NOMO-1 (cell line): ENCODE measurements around the gene AKAP12.
"Not testable (repeated sequence)": the region's sequence is repeated elsewhere in the genome, so short reads cannot be mapped to it uniquely, and the experiment has no call there.

Experiments
- DNase-seq, 2 experiments: peaks; one replicate each; lab custom pipeline; 2025; ENCODE audit not compliant: unreplicated experiment in 2 of 2; lab: John Stamatoyannopoulos, UW

AKAP12 gene

GRCh38 chr6:151376440-151376839 lies 136.7 kb downstream of the AKAP12 start:
- no peak for DNase-seq

DNA sequence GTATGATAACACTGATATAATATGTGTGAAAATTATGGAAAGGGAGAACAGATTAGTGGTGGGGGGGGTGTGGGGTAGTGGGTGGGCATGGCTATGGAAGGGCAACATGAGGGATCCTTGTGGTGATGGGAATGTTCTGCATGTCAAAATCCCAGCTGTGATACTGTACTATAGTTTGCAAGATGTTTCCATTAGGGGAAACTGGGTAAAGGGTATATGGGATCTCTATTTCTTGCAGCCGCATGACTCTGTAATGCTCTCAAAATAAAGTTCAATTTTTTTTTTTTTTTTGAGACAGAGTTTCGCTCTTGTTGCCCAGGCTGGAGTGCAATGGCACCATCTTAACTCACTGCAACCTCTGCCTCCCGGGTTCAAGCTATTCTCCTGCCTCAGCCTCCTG lies 137.3 kb downstream of the AKAP12 start:
- DNase-seq, result no peak

DNA sequence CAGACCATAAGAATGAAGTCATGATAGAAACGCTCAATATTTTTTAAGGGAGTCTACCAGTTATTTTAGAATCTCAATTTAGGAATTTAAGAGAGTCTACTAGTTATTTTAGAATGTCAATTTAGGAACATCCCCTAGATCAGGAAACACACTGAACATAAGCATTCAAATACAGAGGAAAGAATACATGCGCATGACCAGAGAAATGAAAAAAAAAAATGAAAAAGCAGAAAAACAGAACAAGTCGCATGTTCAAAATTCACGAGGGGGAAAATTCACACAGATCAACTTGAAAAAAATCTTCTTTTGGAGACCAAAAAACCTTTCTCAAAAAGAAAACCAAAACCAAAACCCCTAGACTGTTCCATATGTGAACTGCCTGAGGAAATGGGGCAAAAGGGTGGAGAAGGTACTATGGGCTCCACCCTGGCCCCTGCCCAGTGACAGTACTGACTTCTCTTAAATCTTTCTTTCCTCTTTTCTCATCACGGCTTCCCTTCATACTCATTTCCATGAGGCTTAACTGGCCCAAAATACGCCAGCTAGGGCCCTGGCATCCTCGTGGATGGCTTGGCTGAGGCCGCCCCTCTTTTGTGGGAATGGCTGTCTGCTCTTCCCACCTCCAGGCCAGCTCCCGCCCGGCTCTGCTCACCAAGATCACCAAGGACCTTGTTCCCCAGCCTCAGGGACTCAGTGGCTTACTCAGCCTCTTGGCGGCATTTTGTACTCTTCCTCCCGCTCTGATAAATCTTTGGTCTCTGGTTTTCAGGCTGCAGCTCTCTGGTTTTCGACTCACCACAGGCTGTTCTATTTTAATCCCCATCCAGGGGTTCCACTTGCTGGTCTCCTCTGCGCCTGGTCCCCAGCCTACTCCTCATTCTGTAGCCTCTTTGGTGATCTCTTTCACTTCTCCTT lies 140.4 kb downstream of the AKAP12 start:
- DNase-seq, result peak; percentile 45 to 71

GRCh38 chr6:151380848-151381205 lies 141.1 kb downstream of the AKAP12 start:
- DNase-seq, result no peak

DNA sequence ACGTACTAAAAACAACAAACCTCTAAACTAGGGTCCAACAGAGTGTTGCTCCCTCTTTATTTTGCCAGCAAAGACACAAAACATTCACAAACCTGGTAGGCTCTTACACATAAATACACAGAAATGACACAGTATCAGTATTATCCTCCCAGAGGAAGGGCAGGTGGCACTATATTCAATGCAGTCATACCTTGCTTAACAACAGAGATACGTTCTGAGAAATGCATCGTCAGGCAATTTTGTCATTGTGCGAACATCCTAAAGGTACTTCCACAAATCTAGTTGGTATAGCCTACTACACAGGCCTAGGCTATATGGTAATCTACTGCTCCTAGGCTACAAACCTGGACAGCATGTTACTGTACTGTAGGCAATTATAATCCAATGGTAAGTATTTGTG lies 142.0 kb downstream of the AKAP12 start:
- DNase-seq, result no peak

- not testable (repeated sequence) for DNase-seq
Observed at GRCh38 chr6:151382631-151383030, 142.9 kb downstream of the AKAP12 start.

DNA sequence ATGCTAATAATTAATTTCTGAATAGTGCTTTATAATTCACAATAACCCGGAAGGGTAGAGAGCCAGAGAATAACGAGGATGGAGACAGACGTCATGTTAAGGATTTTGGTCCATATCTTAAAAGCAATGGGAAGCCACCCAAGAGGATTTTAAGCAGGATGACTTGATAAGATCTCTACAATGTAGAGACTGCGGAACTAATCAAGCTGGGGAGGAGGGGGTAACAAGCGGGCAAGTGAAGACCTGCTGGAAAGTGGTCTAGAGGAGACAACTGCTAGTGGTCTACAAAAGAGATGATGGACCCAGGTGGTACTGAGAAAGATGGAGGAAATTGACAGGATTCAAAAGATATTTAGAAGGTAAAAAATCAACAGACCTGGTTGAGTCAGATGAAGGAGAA lies 144.4 kb downstream of the AKAP12 start:
- DNase-seq, result no peak

DNA sequence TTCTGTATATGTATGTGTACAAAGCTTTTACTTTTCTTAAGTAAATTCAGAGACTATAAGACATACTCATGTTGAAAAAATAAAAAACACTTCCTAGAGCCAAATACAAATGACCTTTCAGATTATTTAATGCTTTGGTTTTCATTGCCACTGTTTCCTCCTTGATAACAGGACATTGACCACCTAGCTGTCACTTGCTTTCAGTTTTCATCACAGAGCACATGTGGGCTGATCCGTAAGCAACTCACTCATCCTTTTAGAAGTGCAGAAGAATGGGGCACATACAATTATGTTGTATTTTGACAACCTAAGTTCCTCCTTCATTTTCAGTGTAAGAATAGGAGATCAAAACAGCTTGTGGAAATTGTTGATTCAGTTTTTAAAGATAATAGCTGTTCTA lies 145.4 kb downstream of the AKAP12 start:
- no peak for DNase-seq

DNA sequence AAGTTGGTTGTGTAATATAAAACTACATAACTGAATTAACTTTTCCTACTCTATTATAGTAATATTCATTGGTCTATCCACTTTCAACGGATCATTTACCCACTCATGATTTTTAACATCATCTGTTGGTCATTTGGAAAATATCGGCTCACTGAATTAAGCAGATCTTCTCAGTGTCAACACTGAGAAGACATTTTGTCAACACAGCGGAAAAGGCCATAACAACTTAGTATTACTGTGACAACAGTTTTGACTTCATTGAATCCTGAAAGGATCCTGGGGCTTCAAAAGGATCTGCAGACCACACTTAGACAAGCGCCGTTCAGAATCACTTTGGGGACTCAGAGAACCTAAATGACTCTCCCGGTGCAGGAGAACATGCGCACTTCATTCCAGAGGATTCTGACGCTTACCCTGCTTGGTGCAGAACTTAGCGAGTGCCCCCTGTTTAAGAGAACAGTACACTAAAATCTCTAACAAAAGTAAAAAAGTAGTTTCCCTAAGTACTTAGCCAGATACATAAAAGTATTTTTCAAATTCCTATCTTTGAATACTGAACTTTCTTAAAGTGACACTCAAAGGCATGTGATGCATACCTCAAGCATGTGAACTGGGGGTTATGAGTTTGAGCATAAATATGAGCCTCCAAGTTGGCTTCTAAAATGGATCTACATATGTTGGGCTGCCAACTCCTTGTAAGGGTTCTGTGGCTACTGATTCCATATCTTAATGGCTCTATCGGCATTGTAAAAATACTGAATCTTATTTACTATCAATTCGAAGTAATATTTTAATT lies 147.6 kb downstream of the AKAP12 start:
- no peak for DNase-seq

DNA sequence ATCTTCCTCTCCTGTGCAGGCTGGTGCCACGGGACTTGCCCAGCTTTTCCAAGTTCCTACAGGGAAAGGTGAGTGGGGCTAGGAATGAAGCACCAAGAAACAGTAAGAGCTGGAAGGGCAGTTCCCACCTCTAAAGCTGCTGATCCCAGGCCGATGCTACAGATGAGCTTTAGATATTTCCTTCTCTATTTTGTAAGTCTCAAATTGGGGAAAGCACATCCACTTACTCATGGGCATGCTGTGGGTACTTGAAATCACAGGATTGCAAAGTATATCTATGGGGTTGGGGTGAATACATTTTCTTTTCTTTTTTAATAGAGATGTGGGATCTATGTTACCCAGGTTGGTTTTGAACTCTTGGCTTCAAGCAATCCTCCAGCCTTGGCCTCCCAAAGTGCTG lies 148.5 kb downstream of the AKAP12 start:
- DNase-seq, result no peak

GRCh38 chr6:151388997-151389617 lies 149.3 kb downstream of the AKAP12 start:
- DNase-seq, result no peak

GRCh38 chr6:151389618-151390275 lies 150.0 kb downstream of the AKAP12 start:
- peak; percentile 44 to 69 for DNase-seq

- DNase-seq, result peak; percentile 96 to 98
Observed at GRCh38 chr6:151390276-151390850, 150.6 kb downstream of the AKAP12 start.

DNA sequence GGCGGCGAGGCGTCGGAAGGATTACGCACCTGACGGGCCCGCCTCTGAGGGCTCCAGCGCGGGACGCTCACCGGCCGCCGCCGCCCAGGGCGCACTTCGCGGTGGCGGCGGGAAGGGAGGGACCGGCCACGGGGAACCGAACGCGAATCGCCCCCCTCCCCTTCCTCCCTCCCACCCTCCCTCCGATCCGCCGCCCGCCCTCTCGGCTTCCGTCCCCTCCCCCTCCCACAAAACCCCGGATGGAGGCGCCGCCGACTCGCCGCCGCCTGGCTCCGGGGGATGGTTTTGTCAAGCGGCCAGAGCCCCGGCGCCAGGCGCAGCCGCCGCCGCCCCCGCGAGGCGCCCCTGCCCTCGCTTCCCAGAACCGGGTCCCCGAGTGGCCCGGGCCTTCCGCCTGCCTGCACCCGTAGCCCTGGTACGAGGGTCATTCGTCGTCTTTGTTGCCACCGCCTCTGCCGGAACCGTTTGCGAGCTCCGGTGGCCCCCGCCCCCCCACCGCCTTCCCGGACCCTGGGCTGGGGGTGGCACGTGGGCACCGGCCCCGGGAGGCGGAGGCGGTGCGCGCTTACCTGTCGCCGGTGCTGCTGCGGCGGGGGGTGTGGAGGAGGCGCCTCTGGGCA lies 151.2 kb downstream of the AKAP12 start:
- peak; percentile 41 to 50 for DNase-seq

- DNase-seq, result peak; percentile 31 to 60
Observed at GRCh38 chr6:151391471-151392413, 152.0 kb downstream of the AKAP12 start, which contains the start of gene ZBTB2. Gene ZBTB2, minus strand, starts transcription at chr6:151391559. Its CDS starts 17,922 bp downstream, at chr6:151373637.

DNA sequence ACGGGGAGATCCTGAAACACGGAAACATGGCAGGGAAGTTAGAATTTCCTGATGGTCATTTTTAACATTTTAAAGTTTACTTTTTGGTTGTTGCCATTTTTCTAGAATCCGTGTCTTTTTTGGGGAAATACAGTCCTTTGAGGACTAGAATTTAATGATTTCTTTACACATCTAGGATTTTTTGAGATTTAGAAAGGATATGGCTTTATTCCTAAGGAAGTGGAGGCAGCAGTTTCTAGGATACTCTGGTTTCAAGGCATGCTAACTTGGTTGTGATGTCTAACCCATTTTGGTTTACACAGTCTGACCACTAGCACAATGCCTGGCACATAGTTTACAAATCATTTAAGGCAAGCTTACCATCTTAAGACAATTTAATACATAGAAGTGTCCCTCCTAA lies 152.7 kb downstream of the AKAP12 start:
- DNase-seq, result no peak

DNA sequence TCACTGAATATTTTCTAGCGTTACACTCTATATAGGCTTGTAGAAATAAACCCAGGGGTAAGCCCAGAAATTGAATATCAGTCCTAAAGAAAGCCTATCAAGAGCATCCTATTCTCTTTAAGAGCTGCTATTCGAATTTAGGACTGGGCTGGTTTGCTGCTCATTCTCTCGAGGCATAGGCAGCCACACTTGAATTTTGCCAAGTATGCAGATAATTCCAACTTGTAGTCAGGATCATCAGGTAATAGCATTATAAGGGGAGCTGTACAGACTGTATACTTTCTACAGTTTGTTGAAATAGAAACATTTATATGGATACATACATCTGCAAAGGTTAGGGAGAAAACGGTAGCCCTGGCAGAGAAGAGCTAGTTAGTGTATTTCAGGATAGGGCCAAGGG lies 153.6 kb downstream of the AKAP12 start:
- no peak for DNase-seq

- no peak for DNase-seq
Observed at GRCh38 chr6:151399679-151400078, 159.9 kb downstream of the AKAP12 start.

DNA sequence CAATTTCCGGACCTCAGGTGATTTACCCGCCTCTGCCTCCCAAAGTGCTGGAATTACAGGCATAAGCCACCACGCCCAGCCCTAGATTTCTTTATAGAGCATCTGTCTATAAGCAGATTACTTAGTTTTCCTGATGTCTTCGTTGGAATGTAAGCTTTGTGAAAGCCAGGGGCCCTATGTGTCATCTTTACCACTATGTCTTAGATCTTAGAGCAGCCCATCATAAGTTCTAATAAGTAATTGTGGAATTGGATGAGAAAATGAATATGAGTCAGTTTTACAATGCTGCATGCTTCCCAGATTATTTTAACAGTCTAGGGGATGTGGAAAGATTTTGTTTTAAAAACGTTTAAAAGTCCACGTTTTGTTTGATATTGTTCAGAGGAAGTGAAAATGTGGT lies 160.7 kb downstream of the AKAP12 start:
- DNase-seq, result no peak
